ENCODE measurements around the gene METTL3. TPM values are rescaled to one million over a fixed set of nuclear protein-coding genes. Genes with fewer than 3 reads are reported as not detected.
A peak's percentile ranks its signal among the peaks of the same experiment; 100 is the strongest.
"Not testable (repeated sequence)": the region's sequence is repeated elsewhere in the genome, so short reads cannot be mapped to it uniquely, and the experiment has no call there.

Gene METTL3
- total RNA-seq = 59.0 TPM
- polyA plus RNA-seq = 10 to 100 TPM; 20.6 to 32.6 (median 23.9) TPM

DNA sequence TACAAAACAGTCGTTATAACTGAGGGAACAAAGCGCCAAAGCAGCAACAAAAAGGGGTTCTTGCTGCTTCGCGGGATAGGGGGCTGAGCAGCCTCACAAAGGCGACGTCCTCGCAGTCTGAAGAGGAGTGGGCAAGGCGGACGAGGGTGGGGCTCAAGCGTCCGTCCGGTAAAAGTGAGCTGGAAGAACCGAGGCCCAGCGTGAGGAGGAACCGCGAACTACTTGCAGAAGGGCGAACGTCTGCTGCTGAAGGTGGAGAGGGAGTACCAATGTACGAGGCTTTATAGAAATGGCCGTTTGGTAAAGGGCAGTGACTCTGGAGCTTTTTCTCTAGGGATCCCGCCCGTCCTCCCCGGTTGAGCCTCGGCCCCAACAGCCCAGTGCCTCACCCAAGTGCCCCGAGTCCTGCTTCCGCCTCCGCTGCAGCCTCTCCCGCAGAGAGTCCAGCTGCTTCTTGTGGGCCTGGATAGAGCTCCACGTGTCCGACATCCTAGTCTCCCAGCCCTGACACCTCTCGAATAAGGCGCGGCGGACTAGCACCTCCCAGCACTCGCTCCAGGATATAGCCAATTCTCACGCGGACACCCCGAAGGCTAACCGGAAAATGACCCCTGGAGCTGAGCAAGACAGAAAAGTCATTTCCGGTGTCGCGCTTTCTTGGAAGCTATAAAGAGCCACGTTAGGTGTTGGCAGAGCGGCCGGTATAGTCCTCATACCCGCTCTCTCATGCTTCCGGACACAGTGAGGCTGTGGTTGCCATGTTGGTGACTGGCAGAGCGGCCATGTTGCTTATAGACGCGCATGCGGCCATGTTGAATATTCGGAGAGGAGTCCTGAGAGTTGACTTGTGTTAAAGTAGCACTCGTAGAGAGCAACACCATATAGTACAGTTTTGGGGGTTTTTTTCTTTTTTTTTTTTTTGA, at the start of gene METTL3:
METTL3 (minus strand) TSS at position 606 of the 923 bp plus-strand sequence; CDS start at position 489, 117 bp downstream.
- peaks cover 8% of the 10 kb centered on the region for H3K27me3 Mint-ChIP-seq
- H3K27me3 ChIP-seq (ENCODE audit: control insufficient read depth, insufficient read depth, low read length) = no peaks in the 10 kb centered on the region
- peaks cover 26% of the 10 kb centered on the region for H3K4me1 ChIP-seq (ENCODE audit: control insufficient read depth, insufficient read depth, low read length, poor library complexity, severe bottlenecking)
- H3K27ac ChIP-seq (ENCODE audit: insufficient read depth, low read length, poor library complexity, severe bottlenecking) = peak within 1 kb of the TSS; percentile 84
- H3K4me3 Mint-ChIP-seq = peak within 1 kb of the TSS; percentile 99 to 100 (median 99)
- peak within 1 kb of the TSS; percentile 99 to 100 (median 99) for H3K27ac Mint-ChIP-seq
- H3K4me3 ChIP-seq (ENCODE audit: low read depth, low read length) = peak within 1 kb of the TSS; percentile 90
- DNase-seq (peak; percentile 92 to 98 (median 93)), ATAC-seq (ENCODE audit: low read depth in 2 of 2) (peak; percentile 100)
- no peaks in the 10 kb centered on the region for H3K9me3 ChIP-seq (ENCODE audit: control insufficient read depth in 2 of 2, low read length in 2 of 2)
- peaks cover 7% of the 10 kb centered on the region for H3K36me3 ChIP-seq (ENCODE audit: control insufficient read depth, insufficient read depth, low read length)
- peaks cover 14 to 47% (median 34%) of the 10 kb centered on the region in 4 donors for H3K4me1 Mint-ChIP-seq
- H3K36me3 Mint-ChIP-seq = peaks cover 16% of the 10 kb centered on the region
- peaks cover 0 to 5% (median 2%) of the 10 kb centered on the region in 7 donors for H3K9me3 Mint-ChIP-seq

DNA sequence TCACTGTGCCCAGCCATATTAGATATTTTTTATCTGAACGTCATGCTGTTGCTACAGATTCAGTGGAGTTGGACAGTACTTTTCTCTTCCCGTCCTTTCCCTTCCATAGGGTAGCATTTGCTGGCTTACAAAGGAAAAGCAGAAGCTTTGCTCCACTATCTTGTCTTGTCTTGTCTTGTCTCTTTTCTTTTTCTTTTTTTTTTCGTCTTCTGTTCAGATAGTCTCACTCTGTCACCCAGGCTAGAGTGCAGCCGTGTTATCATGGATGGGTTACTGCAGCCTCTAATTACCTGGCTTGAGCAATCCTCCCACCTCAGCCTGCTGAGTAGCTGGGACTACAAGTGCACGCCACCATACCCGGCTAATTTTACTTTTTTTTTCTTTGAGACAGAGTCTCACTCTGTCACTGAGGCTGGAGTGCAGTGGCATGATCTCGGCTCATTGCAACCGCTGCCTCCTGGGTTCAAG, 47.6 kb upstream of the METTL3 start:
- H3K27ac Mint-ChIP-seq = peak overlapping the region in 1 of 3 donors; percentile 48
- no peaks in the 10 kb centered on the region for H3K36me3 ChIP-seq (ENCODE audit: control insufficient read depth, insufficient read depth, low read length)
- H3K27ac ChIP-seq (ENCODE audit: insufficient read depth, low read length, poor library complexity, severe bottlenecking) = no peak overlapping the region
- peaks cover 0 to 1% (median 0%) of the 10 kb centered on the region in 7 donors for H3K9me3 Mint-ChIP-seq
- H3K4me3 Mint-ChIP-seq = no peak overlapping the region
- peaks cover 4% of the 10 kb centered on the region for H3K27me3 Mint-ChIP-seq
- peaks cover 2 to 8% (median 6%) of the 10 kb centered on the region in 4 donors for H3K4me1 Mint-ChIP-seq
- peaks cover 6% of the 10 kb centered on the region for H3K4me1 ChIP-seq (ENCODE audit: control insufficient read depth, insufficient read depth, low read length, poor library complexity, severe bottlenecking)
- no peaks in the 10 kb centered on the region for H3K9me3 ChIP-seq (ENCODE audit: control insufficient read depth in 2 of 2, low read length in 2 of 2)
- peaks cover 2% of the 10 kb centered on the region for H3K36me3 Mint-ChIP-seq
- no peaks in the 10 kb centered on the region for H3K27me3 ChIP-seq (ENCODE audit: control insufficient read depth, insufficient read depth, low read length)
- H3K4me3 ChIP-seq (ENCODE audit: low read depth, low read length) = no peak overlapping the region
- DNase-seq (no peak), ATAC-seq (ENCODE audit: low read depth in 2 of 2) (no peak)

DNA sequence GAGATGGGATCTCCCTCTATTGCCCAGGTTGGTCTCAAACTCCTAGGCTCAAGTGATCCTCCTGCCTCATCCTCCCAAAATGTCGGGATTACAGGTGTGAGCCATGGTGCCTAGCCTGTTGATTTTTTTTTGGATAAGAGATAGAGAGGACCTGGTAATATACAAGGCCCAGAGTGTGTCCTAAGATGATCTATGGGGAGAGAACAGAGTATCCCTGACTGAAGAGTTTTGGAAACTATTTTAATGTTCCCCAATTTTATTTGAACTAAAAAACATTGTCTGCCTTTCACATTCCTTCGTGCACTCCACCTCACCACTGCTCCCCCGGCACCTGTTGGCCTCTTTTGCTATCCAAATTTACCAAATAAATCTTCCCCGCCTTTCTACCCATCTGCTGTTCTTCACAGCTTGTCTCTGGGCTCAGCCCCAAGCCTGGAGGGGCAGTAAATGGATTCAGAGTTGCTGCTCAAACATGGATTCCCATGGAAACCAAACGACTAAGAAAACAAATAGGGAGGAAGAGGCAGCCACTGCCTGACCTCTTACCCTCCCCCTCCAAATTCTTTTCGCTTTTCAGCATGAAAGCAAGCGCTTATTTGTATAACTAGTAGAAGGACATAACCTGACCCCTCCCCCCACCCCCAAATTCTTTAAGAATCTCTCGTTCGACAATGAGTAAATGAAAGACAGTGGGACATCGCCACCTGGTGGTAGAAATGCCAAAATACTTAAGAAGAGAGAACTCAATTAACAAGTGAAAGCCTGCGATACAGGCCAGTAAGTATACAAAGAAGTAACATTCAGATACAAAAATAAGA, 46.2 kb upstream of the METTL3 start:
- H3K27ac Mint-ChIP-seq = peak overlapping the region in 2 of 3 donors; percentile 74
- H3K36me3 Mint-ChIP-seq = peaks cover 3% of the 10 kb centered on the region
- H3K4me1 Mint-ChIP-seq = peaks cover 2 to 8% (median 6%) of the 10 kb centered on the region in 4 donors
- no peaks in the 10 kb centered on the region for H3K27me3 ChIP-seq (ENCODE audit: control insufficient read depth, insufficient read depth, low read length)
- H3K27me3 Mint-ChIP-seq = peaks cover 4% of the 10 kb centered on the region
- peaks cover 0 to 1% (median 0%) of the 10 kb centered on the region in 7 donors for H3K9me3 Mint-ChIP-seq
- peak overlapping the region; percentile 65 for H3K4me3 ChIP-seq (ENCODE audit: low read depth, low read length)
- no peak overlapping the region for H3K27ac ChIP-seq (ENCODE audit: insufficient read depth, low read length, poor library complexity, severe bottlenecking)
- H3K9me3 ChIP-seq (ENCODE audit: control insufficient read depth in 2 of 2, low read length in 2 of 2) = no peaks in the 10 kb centered on the region
- peak overlapping the region in 2 of 4 donors; percentile 7 to 71 for H3K4me3 Mint-ChIP-seq
- DNase-seq = peak; percentile 66 to 89 (median 77)
- peak; percentile 62 to 70 for ATAC-seq (ENCODE audit: low read depth in 2 of 2)
- peaks cover 6% of the 10 kb centered on the region for H3K4me1 ChIP-seq (ENCODE audit: control insufficient read depth, insufficient read depth, low read length, poor library complexity, severe bottlenecking)
- no peaks in the 10 kb centered on the region for H3K36me3 ChIP-seq (ENCODE audit: control insufficient read depth, insufficient read depth, low read length)

DNA sequence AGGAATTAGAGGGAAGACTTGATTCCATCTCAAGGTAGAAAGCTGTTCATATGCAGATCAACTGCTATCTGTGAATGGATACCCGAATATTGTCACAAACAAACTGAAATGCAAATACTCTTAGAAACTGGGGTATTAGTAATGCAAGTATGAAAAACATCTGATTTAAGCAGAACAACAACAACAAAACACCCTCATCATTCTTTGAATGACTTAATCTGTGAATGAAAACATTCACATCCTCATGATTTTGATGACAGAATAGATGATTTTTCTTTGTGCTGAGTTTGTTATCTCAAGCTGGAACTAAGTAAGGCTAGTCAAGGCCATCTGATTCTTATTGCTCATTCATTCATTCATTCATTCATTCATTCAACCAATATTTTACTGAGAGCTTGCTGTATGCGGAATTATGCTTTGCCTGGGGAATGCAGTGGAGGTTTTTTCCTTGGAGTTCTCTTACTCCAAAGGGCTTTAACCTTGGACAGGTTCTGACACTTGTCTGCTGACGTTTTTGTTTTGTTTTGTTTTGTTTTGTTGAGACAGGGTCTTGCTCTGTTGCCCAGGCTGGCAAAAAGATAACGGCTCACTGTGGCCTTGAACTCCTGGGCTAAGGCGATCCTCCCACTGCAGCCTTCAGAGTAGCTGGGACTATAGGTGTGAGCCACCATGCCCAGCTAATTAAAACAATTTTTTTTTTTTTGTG, 45.4 kb upstream of the METTL3 start:
- peaks cover 2 to 8% (median 6%) of the 10 kb centered on the region in 4 donors for H3K4me1 Mint-ChIP-seq
- H3K27ac Mint-ChIP-seq = no peak overlapping the region
- H3K27me3 ChIP-seq (ENCODE audit: control insufficient read depth, insufficient read depth, low read length) = no peaks in the 10 kb centered on the region
- no peak overlapping the region for H3K4me3 Mint-ChIP-seq
- DNase-seq = no peak
- H3K4me1 ChIP-seq (ENCODE audit: control insufficient read depth, insufficient read depth, low read length, poor library complexity, severe bottlenecking) = peaks cover 6% of the 10 kb centered on the region
- H3K36me3 ChIP-seq (ENCODE audit: control insufficient read depth, insufficient read depth, low read length) = no peaks in the 10 kb centered on the region
- H3K27me3 Mint-ChIP-seq = peaks cover 4% of the 10 kb centered on the region
- H3K9me3 ChIP-seq (ENCODE audit: control insufficient read depth in 2 of 2, low read length in 2 of 2) = no peaks in the 10 kb centered on the region
- H3K27ac ChIP-seq (ENCODE audit: insufficient read depth, low read length, poor library complexity, severe bottlenecking) = no peak overlapping the region
- no peak for ATAC-seq (ENCODE audit: low read depth in 2 of 2)
- H3K36me3 Mint-ChIP-seq = peaks cover 3% of the 10 kb centered on the region
- peaks cover 0 to 1% (median 0%) of the 10 kb centered on the region in 7 donors for H3K9me3 Mint-ChIP-seq
- H3K4me3 ChIP-seq (ENCODE audit: low read depth, low read length) = no peak overlapping the region

DNA sequence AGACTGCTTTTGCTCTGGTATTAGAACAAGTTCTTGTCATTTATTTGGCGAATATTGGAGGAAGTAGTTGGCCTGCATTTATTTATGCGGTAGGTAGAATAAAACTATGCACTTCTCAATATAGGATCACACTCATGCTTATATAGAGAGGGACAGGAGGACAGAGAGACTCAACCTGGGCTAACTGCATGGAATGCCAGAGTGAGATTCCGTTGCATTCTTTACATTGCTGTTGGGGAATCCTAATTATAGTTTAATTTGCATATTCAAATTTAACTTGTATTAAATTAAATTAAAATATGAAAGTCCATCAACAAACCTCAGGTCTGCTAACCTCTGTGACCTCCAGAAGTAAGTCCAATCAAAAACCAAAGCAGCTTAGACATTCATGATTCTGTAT, 42.1 kb upstream of the METTL3 start:
- H3K4me3 Mint-ChIP-seq = no peak overlapping the region
- H3K27me3 Mint-ChIP-seq = peaks cover 4% of the 10 kb centered on the region
- H3K9me3 Mint-ChIP-seq = peaks cover 0 to 2% (median 0%) of the 10 kb centered on the region in 7 donors
- no peaks in the 10 kb centered on the region for H3K27me3 ChIP-seq (ENCODE audit: control insufficient read depth, insufficient read depth, low read length)
- no peaks in the 10 kb centered on the region for H3K36me3 ChIP-seq (ENCODE audit: control insufficient read depth, insufficient read depth, low read length)
- no peak overlapping the region for H3K27ac Mint-ChIP-seq
- peaks cover 2 to 8% (median 6%) of the 10 kb centered on the region in 4 donors for H3K4me1 Mint-ChIP-seq
- ATAC-seq (ENCODE audit: low read depth in 2 of 2) (no peak), DNase-seq (no peak)
- no peak overlapping the region for H3K27ac ChIP-seq (ENCODE audit: insufficient read depth, low read length, poor library complexity, severe bottlenecking)
- peaks cover 3% of the 10 kb centered on the region for H3K36me3 Mint-ChIP-seq
- H3K4me3 ChIP-seq (ENCODE audit: low read depth, low read length) = no peak overlapping the region
- no peaks in the 10 kb centered on the region for H3K9me3 ChIP-seq (ENCODE audit: control insufficient read depth in 2 of 2, low read length in 2 of 2)
- peaks cover 6% of the 10 kb centered on the region for H3K4me1 ChIP-seq (ENCODE audit: control insufficient read depth, insufficient read depth, low read length, poor library complexity, severe bottlenecking)

DNA sequence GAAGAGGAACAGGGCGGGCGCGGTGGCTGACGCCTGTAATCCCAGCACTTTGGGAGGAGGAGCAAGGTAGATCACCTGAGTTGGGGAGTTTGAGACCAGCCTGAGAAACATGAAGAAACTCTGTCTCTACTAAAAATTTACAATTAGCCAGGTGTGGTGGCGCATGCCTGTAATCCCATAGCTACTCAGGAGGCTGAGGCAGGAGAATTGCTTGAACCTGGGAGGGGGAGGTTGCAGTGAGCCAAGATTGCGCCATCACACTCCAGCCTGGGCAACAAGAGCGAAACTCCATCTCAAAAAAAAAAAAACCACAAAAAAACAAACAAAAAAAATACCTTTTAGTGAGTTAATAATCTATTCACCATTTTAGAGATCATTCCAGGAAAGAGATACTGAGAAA, 33.4 kb upstream of the METTL3 start:
- H3K4me3 Mint-ChIP-seq; ATAC-seq (ENCODE audit: low read depth in 2 of 2); H3K36me3 Mint-ChIP-seq; H3K27ac Mint-ChIP-seq; H3K4me3 ChIP-seq (ENCODE audit: low read depth, low read length); H3K27ac ChIP-seq (ENCODE audit: insufficient read depth, low read length, poor library complexity, severe bottlenecking); DNase-seq; H3K27me3 ChIP-seq (ENCODE audit: control insufficient read depth, insufficient read depth, low read length); H3K9me3 Mint-ChIP-seq; H3K4me1 Mint-ChIP-seq; H3K4me1 ChIP-seq (ENCODE audit: control insufficient read depth, insufficient read depth, low read length, poor library complexity, severe bottlenecking); H3K9me3 ChIP-seq (ENCODE audit: control insufficient read depth in 2 of 2, low read length in 2 of 2); H3K36me3 ChIP-seq (ENCODE audit: control insufficient read depth, insufficient read depth, low read length): not testable (repeated sequence)
- peaks cover 25% of the 10 kb centered on the region for H3K27me3 Mint-ChIP-seq

DNA sequence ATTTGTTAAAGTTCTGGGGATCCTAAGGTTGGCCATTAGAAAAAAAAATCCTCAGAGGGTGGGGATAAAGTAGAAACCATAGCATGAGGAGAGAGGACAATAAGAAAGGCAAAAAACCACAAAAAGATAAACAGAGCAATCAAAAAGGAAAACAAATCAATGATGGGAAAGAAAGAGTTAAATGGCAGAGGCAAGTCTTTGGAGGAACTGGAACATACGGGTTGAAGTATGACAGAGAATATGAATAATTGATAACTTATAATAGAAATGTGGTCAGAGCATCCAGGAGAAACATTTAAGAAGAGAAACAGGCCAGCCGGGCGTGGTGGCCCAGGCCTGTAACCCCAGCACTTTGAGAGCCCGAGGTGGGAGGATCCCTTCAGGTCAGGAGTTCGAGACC, 32.8 kb upstream of the METTL3 start:
- H3K9me3 Mint-ChIP-seq = no peaks in the 10 kb centered on the region

More for the DNA sequence above, 32.8 kb upstream of the METTL3 start:
- peaks cover 2% of the 10 kb centered on the region for H3K27me3 ChIP-seq (ENCODE audit: control insufficient read depth, insufficient read depth, low read length)
- Mint-ChIP-seq H3K27ac (no peak overlapping the region), H3K36me3 (no peaks in the 10 kb centered on the region), H3K4me3 (no peak overlapping the region), H3K4me1 (no peaks in the 10 kb centered on the region), H3K27me3 (peaks cover 31% of the 10 kb centered on the region)
- no peak for ATAC-seq (ENCODE audit: low read depth in 2 of 2)
- H3K4me1 ChIP-seq (ENCODE audit: control insufficient read depth, insufficient read depth, low read length, poor library complexity, severe bottlenecking) = no peaks in the 10 kb centered on the region
- no peak for DNase-seq
- no peaks in the 10 kb centered on the region for H3K36me3 ChIP-seq (ENCODE audit: control insufficient read depth, insufficient read depth, low read length)
- H3K4me3 ChIP-seq (ENCODE audit: low read depth, low read length) = no peak overlapping the region
- no peaks in the 10 kb centered on the region for H3K9me3 ChIP-seq (ENCODE audit: control insufficient read depth in 2 of 2, low read length in 2 of 2)
- no peak overlapping the region for H3K27ac ChIP-seq (ENCODE audit: insufficient read depth, low read length, poor library complexity, severe bottlenecking)
